GM12801 (cell line): ENCODE results near the gene GDF11.

Experiments
- TF ChIP-seq, protein P1 (sequence below): IDR thresholded peaks from one replicate; pipeline ENCODE4 v1.5.1; 2011; ENCODE audit warnings: control low read depth; ENCODE audit not compliant: insufficient read length; ENCODE audit errors: extremely low read depth

GDF11 gene

DNA sequence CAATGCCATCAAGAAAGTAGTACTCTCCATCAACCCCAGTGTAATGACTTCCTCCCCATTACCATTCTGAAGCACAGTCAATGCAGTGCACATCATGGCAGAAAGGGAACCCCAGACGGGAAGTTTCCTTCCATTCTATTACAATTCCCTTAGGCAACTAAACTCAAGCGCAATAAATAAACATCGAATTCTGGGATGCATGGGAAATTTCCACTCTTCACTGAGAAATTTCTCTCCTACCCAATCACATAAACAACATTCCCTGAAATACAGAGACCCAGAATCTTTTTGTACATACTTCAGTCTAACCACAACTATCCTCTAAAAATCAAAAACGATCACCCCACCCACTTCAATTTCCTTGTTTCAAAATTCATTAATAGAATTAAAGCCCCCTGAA lies 54.6 kb downstream of the GDF11 start:
- TF ChIP-seq, protein P1, sequence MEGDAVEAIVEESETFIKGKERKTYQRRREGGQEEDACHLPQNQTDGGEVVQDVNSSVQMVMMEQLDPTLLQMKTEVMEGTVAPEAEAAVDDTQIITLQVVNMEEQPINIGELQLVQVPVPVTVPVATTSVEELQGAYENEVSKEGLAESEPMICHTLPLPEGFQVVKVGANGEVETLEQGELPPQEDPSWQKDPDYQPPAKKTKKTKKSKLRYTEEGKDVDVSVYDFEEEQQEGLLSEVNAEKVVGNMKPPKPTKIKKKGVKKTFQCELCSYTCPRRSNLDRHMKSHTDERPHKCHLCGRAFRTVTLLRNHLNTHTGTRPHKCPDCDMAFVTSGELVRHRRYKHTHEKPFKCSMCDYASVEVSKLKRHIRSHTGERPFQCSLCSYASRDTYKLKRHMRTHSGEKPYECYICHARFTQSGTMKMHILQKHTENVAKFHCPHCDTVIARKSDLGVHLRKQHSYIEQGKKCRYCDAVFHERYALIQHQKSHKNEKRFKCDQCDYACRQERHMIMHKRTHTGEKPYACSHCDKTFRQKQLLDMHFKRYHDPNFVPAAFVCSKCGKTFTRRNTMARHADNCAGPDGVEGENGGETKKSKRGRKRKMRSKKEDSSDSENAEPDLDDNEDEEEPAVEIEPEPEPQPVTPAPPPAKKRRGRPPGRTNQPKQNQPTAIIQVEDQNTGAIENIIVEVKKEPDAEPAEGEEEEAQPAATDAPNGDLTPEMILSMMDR = no peak
